Tibial nerve (tissue), 3 donors: Measurements from ENCODE around the gene DUSP12.

Experiments used
- POLR2A ChIP-seq, 2 donors: fragments of 450-650 bp; IDR thresholded peaks; one replicate each; pipeline ENCODE4 v1.6.1; 2017; ENCODE audit warnings: antibody characterized with exemption in 2 of 2, mild to moderate bottlenecking in 2 of 2, moderate library complexity in 2 of 2
- TF ChIP-seq, protein P1 (sequence below), 5 experiments: fragments of 200-600 bp in 3 of 5; fragments of 450-650 bp in 2 of 5; sonication (generic) in 3 of 5; IDR thresholded peaks; one replicate each; pipeline ENCODE4 v1.5.1; 2016 to 2019; ENCODE audit warnings: antibody characterized with exemption in 5 of 5, mild to moderate bottlenecking in 3 of 5, moderate library complexity in 2 of 5

DNA sequence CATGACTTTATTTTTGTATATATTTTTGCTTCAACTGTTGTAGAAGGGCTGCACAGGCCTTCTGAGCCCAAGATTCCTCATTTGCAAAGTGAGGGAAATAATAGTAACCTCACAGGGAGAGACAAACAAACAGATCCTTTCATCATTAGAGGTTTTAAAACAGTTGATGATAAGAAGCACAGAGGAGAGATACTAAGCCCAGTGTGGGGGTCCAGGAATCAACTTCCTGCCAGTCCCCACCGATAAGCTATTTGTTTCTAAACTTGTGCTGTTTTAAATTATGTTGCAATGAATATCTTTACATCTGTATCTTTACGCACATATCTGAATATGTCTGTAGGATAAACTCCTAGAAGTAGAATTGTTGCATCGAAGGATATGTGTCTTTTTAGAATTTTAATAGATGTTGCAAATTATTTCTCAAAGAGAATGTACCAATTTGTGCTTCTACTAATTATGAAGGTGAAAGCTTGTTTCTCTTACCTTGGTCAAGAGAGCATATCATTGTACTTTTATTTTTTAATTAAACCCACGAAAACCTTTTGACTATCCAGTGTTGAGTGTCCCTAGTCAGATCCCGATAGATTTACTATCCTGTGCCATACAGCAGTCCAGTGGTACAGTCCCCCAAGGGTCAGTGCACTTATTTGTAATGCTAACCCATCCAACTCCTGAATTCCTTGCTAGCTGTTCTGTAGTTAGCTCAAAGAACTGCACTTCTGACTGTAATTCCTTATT lies 17.4 kb upstream of the DUSP12 start:
- TF ChIP-seq, protein P1, sequence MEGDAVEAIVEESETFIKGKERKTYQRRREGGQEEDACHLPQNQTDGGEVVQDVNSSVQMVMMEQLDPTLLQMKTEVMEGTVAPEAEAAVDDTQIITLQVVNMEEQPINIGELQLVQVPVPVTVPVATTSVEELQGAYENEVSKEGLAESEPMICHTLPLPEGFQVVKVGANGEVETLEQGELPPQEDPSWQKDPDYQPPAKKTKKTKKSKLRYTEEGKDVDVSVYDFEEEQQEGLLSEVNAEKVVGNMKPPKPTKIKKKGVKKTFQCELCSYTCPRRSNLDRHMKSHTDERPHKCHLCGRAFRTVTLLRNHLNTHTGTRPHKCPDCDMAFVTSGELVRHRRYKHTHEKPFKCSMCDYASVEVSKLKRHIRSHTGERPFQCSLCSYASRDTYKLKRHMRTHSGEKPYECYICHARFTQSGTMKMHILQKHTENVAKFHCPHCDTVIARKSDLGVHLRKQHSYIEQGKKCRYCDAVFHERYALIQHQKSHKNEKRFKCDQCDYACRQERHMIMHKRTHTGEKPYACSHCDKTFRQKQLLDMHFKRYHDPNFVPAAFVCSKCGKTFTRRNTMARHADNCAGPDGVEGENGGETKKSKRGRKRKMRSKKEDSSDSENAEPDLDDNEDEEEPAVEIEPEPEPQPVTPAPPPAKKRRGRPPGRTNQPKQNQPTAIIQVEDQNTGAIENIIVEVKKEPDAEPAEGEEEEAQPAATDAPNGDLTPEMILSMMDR (IDR thresholded peaks at IDR 0.05) = no peak
- no peak for TF ChIP-seq POLR2A (IDR thresholded peaks at IDR 0.05)
